Ramos (cell line): ENCODE results near the gene DCXR.

Experiments
- in situ Hi-C: fragments of 300-500 bp; cut with MboI; formaldehyde crosslinking; loops from one replicate; pipeline ENCODE4 v1.14.3; 2022; ENCODE audit warnings: low sequenced_read_pairs; ENCODE audit not compliant: unreplicated experiment

The DCXR gene

GRCh38 chr17:82056729-82057621, 19.5 kb upstream of the DCXR start:
- in situ Hi-C loops: no loop called here

GRCh38 chr17:82055965-82056728, 18.6 kb upstream of the DCXR start:
- in situ Hi-C loops: no loop called here

DNA sequence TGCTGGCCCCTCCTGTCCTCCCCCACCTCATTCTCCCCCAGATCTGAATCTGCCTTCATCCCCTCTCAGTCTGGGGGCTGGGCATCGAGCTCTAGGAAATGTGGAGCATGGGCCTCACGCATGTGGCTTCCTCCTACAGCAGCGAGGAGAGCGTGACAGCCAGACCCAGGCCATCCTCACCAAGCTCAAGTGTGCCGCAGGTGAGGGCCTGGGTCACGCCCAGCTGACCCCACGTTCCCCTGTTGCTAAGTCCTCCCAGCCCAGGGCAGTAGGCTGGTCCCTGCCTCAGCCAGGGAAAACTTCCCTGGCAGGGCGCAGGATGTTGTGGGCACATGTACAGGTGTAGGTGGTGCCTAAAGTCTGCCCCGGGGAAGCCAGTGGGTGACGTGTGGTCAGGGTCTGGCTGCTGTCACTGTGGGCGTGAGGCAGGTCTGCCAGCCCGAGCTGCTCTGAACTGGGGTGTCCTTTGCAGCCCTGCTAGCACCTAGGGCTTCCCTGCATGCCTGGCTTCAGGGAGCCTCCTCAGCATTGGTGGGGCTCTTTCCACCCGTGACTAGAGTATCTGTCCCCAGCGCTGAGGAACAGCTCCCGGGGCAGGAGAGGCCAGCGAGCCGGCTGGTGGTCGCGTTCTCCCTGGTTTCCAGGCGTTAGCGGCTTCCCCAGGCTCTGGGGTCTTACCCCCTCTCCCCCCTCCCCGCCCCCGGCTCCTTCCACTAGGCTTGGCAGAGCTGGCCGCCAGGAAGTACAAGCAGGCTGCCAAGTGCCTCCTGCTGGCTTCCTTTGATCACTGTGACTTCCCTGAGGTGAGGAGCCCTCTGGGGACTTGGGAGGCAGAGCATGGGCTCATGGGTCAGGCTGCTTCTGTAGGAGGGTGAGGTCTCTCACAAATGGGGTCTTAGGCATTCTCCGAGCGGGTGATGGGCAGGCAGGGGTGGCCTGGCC, 17.8 kb upstream of the DCXR start:
- in situ Hi-C loops: no loop called here

DNA sequence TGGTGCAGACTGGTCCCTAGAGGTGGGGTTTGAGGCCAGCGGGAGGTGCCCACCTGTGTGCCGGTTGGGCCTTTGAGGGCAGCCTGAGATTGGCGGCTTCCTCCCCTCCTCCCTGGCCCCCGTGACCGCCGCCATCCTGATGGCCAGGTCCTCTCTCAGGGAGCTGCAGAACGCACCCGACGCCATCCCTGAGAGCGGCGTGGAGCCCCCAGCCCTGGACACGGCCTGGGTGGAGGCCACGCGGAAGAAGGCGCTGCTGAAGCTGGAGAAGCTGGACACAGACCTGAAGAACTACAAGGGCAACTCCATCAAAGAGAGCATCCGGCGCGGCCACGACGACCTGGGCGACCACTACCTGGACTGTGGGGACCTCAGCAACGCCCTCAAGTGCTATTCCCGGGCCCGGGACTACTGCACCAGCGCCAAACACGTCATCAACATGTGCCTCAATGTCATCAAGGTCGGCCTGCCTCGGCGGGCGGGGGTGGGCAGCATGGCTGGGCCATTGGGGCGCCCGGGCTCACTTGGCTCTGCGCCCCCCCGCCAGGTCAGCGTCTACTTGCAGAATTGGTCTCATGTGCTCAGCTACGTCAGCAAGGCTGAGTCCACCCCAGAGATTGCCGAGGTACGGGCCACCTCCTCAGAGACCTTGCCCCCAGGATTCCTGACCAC, 17.0 kb upstream of the DCXR start:
- in situ Hi-C loops: no loop called here

- in situ Hi-C loops: no loop called here
Observed at GRCh38 chr17:82053556-82054263, 16.2 kb upstream of the DCXR start.

GRCh38 chr17:82053130-82053529, 15.6 kb upstream of the DCXR start:
- in situ Hi-C loops: no loop called here

- in situ Hi-C loops: no loop called here
Observed at GRCh38 chr17:82052638-82053059, 15.2 kb upstream of the DCXR start.

DNA sequence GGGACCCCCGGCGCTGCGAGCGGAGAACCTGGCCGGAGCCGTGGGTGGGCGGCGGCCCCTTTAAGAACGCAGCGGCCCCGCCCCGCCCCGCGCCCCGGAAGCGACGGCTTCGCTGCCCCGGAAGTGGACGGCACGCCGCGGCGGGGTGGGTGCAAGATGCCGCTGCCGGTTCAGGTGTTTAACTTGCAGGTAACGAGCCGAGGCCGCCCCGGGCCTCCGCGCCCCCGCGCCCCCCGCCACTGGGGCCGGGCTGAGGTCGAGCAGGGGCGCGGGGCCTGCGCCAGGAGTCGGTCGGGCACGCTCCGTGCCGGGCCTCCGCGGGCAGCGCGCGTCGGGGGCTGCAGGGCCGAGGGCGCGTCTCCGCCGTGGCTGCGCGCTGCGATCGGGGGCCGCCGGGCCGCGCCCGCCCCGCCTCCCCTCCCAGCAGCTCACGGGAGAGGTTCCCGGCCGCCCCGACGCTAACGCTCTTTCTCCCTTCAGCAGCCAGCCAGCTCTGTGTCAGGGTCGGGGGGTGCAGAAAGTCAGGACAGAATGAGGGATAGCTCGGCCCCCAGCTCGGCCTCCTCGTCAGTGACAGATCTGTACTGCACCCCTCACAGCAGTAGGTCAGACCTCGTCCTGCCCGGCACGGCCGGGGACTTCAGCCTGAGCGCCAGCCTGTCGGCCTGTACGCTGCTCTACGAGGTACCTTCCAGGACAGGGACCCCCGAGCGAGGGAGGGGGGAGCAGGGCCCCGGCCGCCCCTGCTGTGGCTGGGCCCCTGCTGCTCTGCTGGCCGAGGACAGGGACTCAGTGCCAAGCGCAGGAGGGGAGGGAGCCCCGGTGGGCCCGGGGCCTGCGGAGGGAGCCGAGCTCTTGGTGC, 14.5 kb upstream of the DCXR start, which contains the start of the genes GPS1 and RFNG:
Gene GPS1 (plus strand): TSS at position 123 of the 862 bp plus-strand sequence. CDS start 34 bp downstream, at position 157.
Gene RFNG (minus strand): TSS at position 36 of the 862 bp plus-strand sequence. CDS start 45 bp downstream, outside the sequence.
- in situ Hi-C loops: no loop called here

GRCh38 chr17:82050761-82051641, 13.5 kb upstream of the DCXR start:
- in situ Hi-C loops: no loop called here

GRCh38 chr17:82050152-82050760, 12.8 kb upstream of the DCXR start:
- in situ Hi-C loops: no loop called here

- in situ Hi-C loops: no loop called here
Observed at GRCh38 chr17:82049521-82049971, 12.0 kb upstream of the DCXR start.

DNA sequence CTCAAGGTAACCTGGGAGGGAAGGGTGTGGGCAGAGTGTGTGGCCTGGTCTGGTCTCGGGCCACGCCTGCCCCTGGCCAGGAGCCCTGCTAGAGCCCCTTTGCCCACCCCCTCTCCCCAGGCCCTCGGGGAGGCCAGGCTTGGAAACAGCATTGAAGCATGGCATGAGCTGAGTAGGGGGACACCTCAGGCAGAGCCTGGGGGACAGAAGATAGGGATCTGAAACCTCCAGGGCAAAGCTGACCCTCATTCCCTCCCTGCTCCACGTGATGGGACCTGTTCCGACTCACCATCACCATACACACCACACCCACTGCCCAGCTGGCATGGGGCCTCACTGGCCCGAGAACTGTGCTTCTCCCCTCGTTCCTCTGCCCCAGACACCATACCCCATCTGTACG, 11.6 kb upstream of the DCXR start:
- in situ Hi-C loops: no loop called here

GRCh38 chr17:82048571-82048971, 11.1 kb upstream of the DCXR start:
- in situ Hi-C loops: no loop called here

- in situ Hi-C loops: no loop called here
Observed at GRCh38 chr17:82047914-82048570, 10.5 kb upstream of the DCXR start.

- in situ Hi-C loops: no loop called here
Observed at GRCh38 chr17:82047379-82047778, 9.9 kb upstream of the DCXR start.

- in situ Hi-C loops: no loop called here
Observed at GRCh38 chr17:82046903-82047302, 9.4 kb upstream of the DCXR start.
